T-helper 2 cell treated with Interferon-gamma antibody and Interleukin-4, amounts not matched to agents 5 μg/mL and 100 μg/mL, for 36 hours (primary cell): ENCODE results near the gene CACNA1A.
A peak's percentile ranks its signal among the peaks of the same experiment; 100 is the strongest.

Experiments used
- DNase-seq: peaks from one replicate; pipeline ENCODE4 v3.0.0; 2021; ENCODE audit warnings: low spot score
- H3K27ac Mint-ChIP-seq: one replicate; pipeline ENCODE4 v1.8.0; 2021; ENCODE audit warnings: mild to moderate bottlenecking, mixed read lengths
- H3K27me3 Mint-ChIP-seq: one replicate; pipeline ENCODE4 v1.8.0; 2021; ENCODE audit warnings: low read depth, mixed read lengths
- H3K36me3 Mint-ChIP-seq: one replicate; pipeline ENCODE4 v1.8.0; 2021; ENCODE audit warnings: low read depth, mixed read lengths
- H3K4me1 Mint-ChIP-seq: one replicate; pipeline ENCODE4 v1.8.0; 2021; ENCODE audit warnings: low read depth, mixed read lengths
- H3K4me3 Mint-ChIP-seq: one replicate; pipeline ENCODE4 v1.8.0; 2022; ENCODE audit warnings: mild to moderate bottlenecking, moderate library complexity, mixed read lengths
- H3K9me3 Mint-ChIP-seq: one replicate; pipeline ENCODE4 v1.8.0; 2021; ENCODE audit warnings: mixed read lengths

Gene CACNA1A

GRCh38 chr19:13231663-13232062, 274.6 kb downstream of the CACNA1A start:
- Mint-ChIP-seq H3K27ac (no peak overlapping the region), H3K9me3 (peaks cover 8% of the 10 kb centered on the region), H3K36me3 (no peaks in the 10 kb centered on the region), H3K27me3 (peaks cover 8% of the 10 kb centered on the region), H3K4me3 (no peak overlapping the region), H3K4me1 (peaks cover 9% of the 10 kb centered on the region)
- DNase-seq: no peak

DNA sequence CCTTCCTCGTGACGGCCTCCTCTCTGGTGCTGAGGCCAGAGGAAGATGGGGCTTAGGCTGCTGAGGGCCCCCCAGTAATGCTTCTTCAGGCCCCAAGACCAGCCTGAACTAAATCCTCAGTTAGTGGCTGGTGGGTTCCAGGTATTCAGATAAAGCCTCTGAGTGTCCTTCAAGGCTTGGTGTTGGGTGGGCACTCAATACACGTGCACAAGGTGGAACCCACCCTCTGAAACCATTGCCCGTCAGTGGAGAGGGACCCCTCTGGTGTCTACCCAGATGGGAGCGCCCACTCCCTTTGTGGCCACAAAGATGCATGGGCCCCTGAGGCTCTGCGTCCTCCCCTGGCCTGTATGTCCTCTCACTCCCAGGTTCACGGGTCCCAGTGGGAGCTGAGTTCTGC, 277.0 kb downstream of the CACNA1A start:
- no peak for DNase-seq
- Mint-ChIP-seq H3K36me3 (no peaks in the 10 kb centered on the region), H3K4me3 (no peak overlapping the region), H3K4me1 (peaks cover under 1% of the 10 kb centered on the region), H3K27ac (no peak overlapping the region), H3K27me3 (peaks cover 10% of the 10 kb centered on the region), H3K9me3 (no peaks in the 10 kb centered on the region)

DNA sequence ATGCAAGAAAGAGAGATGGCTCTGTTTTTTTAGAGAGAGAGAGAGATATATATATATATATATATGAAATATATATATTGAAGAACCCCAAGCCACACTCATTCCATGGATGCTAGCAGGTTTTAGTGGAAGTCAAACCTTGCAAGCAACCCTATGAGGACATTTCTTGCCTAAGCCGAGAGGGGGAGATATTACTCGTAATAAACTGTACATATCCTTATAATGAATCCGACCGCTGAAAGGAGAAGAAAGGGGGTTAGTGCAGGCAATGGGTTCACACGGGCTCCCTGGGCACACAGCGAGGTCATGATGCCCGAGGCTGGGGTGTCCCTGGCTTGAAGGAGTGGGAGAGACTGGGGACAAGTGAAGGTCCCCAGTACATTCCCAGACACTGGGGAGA, 277.7 kb downstream of the CACNA1A start:
- Mint-ChIP-seq H3K4me1 (no peaks in the 10 kb centered on the region), H3K9me3 (no peaks in the 10 kb centered on the region), H3K27ac (no peak overlapping the region), H3K36me3 (no peaks in the 10 kb centered on the region), H3K27me3 (peaks cover 10% of the 10 kb centered on the region), H3K4me3 (no peak overlapping the region)
- no peak for DNase-seq

DNA sequence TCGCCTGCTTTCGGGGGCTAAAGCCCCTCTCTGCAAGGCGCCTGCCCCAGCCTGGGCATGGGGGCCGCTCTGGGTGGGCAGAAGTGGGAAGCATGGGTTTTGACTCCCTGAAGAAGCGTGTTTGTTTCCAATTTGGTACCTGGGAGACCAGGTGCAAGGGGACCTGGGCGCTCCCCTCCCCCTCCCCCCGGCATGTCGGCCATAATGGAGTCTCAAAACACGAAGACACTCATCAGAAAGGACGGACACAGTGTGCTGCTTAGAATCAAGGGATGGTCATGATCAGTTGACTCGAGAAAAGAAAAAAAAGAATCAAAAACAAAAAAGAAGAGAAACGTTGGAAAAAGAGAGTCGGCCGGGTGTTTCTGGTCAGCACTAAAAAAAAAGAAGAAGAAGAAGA, 279.3 kb downstream of the CACNA1A start:
- no peaks in the 10 kb centered on the region for H3K9me3 Mint-ChIP-seq
- H3K4me3 Mint-ChIP-seq: no peak overlapping the region
- no peaks in the 10 kb centered on the region for H3K4me1 Mint-ChIP-seq
- no peak for DNase-seq
- no peaks in the 10 kb centered on the region for H3K36me3 Mint-ChIP-seq
- H3K27ac Mint-ChIP-seq: no peak overlapping the region
- H3K27me3 Mint-ChIP-seq: peaks cover 10% of the 10 kb centered on the region

GRCh38 chr19:13225973-13226865, 280.1 kb downstream of the CACNA1A start:
- no peaks in the 10 kb centered on the region for H3K4me1 Mint-ChIP-seq
- H3K36me3 Mint-ChIP-seq: no peaks in the 10 kb centered on the region
- H3K4me3 Mint-ChIP-seq: no peak overlapping the region
- H3K9me3 Mint-ChIP-seq: no peaks in the 10 kb centered on the region
- peaks cover 10% of the 10 kb centered on the region for H3K27me3 Mint-ChIP-seq
- no peak overlapping the region for H3K27ac Mint-ChIP-seq
- DNase-seq: no peak

GRCh38 chr19:13225085-13225484, 281.2 kb downstream of the CACNA1A start:
- DNase-seq: no peak
- H3K4me1 Mint-ChIP-seq: peaks cover 3% of the 10 kb centered on the region
- no peaks in the 10 kb centered on the region for H3K36me3 Mint-ChIP-seq
- H3K9me3 Mint-ChIP-seq: no peaks in the 10 kb centered on the region
- H3K4me3 Mint-ChIP-seq: no peak overlapping the region
- no peak overlapping the region for H3K27ac Mint-ChIP-seq
- H3K27me3 Mint-ChIP-seq: peaks cover 8% of the 10 kb centered on the region

DNA sequence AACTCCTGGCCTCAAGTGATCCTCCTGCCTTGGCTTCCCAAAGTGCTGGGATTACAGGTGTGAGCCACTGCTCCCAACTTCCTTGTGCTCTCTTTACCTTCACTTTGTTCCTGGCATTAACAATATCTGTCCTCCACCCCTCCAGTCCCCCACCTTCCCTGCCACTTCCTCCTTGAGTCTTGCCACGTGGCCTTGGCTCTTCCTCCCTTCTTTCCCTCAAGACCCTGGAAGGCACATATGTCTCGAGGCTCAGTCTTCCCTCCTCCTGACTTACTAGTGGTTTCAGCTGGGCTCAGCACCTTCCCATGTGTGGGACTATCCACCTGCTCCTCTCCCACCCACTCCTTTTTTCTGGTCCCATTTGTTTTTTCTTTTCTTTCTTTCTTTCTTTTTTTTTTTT, 285.4 kb downstream of the CACNA1A start:
- no peaks in the 10 kb centered on the region for H3K9me3 Mint-ChIP-seq
- no peak overlapping the region for H3K4me3 Mint-ChIP-seq
- no peaks in the 10 kb centered on the region for H3K36me3 Mint-ChIP-seq
- peak overlapping the region; percentile 6 for H3K27ac Mint-ChIP-seq
- no peak for DNase-seq
- no peaks in the 10 kb centered on the region for H3K27me3 Mint-ChIP-seq
- H3K4me1 Mint-ChIP-seq: peaks cover 6% of the 10 kb centered on the region

GRCh38 chr19:13215572-13216380, 290.5 kb downstream of the CACNA1A start:
- Mint-ChIP-seq H3K36me3 (no peaks in the 10 kb centered on the region), H3K27me3 (no peaks in the 10 kb centered on the region), H3K9me3 (no peaks in the 10 kb centered on the region), H3K27ac (peak overlapping the region; percentile 65), H3K4me3 (peak overlapping the region; percentile 70), H3K4me1 (peaks cover 11% of the 10 kb centered on the region)
- DNase-seq: no peak

DNA sequence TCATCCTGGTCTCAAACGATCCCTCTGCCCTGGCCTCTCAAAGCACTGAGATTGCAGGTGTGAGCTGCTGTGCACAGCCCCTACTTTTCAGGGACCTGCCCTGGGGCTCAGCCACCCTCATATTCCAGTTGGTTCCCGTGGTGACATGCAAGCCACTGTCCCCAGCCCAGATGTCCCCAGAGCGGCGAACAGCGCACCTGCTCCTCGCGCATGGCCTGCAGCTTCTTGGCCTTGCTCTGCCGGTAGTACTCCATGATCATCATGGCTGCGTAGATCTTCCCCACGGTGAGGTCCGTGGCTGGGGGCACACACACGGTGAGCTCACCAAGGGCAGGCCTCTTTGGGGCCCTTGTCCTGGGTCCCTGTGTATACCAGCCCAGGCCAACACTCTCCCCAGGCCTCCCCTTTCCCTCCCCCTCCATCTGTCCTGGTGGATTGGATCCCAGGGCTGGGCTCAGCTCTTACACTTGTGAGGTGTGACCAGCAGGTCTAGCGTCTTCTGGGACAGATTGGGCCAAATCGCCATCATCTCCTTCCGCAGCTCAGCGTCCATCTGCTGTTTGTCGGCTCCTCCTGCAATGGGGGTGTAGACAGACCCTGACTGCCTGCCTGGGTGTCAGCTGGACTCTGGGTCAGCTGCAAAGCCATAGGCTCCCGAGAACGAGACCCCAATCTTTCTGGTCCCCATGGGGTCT, 292.1 kb downstream of the CACNA1A start:
- no peaks in the 10 kb centered on the region for H3K27me3 Mint-ChIP-seq
- no peak overlapping the region for H3K27ac Mint-ChIP-seq
- H3K9me3 Mint-ChIP-seq: no peaks in the 10 kb centered on the region
- H3K4me3 Mint-ChIP-seq: no peak overlapping the region
- DNase-seq: no peak
- H3K4me1 Mint-ChIP-seq: peaks cover 10% of the 10 kb centered on the region
- no peaks in the 10 kb centered on the region for H3K36me3 Mint-ChIP-seq

GRCh38 chr19:13212759-13213330, 293.4 kb downstream of the CACNA1A start:
- peak overlapping the region; percentile 12 for H3K27ac Mint-ChIP-seq
- no peaks in the 10 kb centered on the region for H3K27me3 Mint-ChIP-seq
- H3K36me3 Mint-ChIP-seq: no peaks in the 10 kb centered on the region
- no peak overlapping the region for H3K4me3 Mint-ChIP-seq
- peaks cover 17% of the 10 kb centered on the region for H3K4me1 Mint-ChIP-seq
- H3K9me3 Mint-ChIP-seq: no peaks in the 10 kb centered on the region
- DNase-seq: peak; percentile 53

DNA sequence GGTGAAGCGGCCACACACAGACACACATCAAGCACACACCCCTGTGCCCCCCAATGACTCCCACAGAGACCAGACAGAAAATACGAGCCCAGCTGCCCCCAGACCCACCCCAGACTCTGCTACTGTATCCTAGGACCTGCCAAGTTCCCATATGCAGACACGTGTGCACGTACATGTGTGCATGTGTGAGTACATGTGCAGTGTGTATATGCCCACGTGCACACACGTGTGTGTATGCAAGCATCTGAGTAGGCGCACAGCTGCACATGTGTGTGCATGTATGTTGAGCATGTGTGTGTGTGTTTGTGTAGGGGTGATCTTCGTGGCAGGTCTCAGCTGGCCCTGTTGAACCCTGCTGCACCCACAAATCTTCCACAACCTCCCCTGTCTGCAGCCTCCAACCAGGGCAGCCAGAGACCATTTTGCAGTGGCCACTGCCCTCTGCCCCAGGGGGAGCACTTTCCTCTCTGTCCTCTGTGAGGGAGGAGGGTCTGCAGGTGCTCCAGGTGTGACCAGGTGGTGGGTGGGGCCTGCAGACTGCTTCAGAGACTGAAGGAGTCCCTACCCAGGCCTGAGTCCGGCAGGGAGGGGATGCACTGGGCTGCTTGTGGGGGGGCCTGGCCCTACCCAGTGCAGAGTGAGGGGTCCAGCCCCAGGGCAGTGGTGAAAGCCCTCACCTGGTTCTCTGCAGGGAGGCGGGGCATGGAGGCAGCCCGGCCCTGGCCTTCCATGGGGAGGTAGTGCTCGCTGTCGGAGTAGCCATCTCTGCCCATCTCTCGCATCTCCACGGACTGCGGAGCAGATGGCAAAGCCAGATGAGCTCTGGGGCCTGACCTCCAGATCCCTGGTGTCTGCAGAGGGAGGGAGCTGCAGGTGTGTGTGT, 294.6 kb downstream of the CACNA1A start:
- Mint-ChIP-seq H3K27ac (peak overlapping the region; percentile 39), H3K27me3 (no peaks in the 10 kb centered on the region), H3K4me1 (peaks cover 18% of the 10 kb centered on the region), H3K4me3 (no peak overlapping the region), H3K36me3 (no peaks in the 10 kb centered on the region), H3K9me3 (no peaks in the 10 kb centered on the region)
- DNase-seq: no peak

DNA sequence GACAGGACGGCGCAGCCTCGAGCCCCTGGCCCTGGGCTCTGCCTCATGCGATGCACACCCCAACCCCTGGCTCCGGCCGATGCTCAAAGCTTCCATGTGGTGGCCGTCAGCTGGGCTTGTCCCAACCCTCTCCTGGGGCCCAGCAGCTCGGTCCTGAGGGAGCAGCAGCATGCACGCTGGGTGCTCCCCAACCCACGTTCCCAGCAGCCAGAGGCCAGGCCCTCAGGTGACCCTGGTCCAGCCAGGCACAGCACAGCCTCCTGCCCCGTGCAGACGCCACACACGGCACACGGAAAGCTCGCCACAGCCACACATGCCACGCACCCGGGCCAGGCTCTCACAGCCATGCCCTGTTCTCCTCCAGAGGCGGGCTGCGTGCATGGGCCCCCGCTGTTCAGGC, 295.3 kb downstream of the CACNA1A start:
- Mint-ChIP-seq H3K9me3 (no peaks in the 10 kb centered on the region), H3K4me1 (peaks cover 16% of the 10 kb centered on the region), H3K27me3 (no peaks in the 10 kb centered on the region), H3K4me3 (no peak overlapping the region), H3K27ac (peak overlapping the region; percentile 39), H3K36me3 (no peaks in the 10 kb centered on the region)
- no peak for DNase-seq

DNA sequence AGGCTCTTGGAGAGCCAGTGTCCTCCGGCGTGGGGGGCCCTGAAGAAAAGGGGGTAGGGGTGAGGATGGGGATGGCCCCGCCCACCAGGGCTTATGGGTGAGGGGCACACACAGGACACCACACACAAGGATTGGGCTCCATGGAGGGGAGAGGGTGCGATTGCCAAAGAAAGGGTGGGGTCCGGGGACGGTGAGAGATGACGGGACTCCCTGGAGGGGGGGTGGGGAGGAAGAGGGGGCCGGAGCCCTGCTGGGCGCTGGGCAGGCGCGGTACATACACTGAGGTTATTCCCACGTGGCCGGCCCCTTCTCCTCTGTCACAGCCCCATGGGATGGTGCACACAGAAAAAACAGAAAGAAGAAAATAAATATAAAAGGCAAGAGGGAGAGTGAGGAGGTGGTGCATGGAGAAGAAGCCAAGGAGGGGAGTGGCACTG, 295.9 kb downstream of the CACNA1A start:
- Mint-ChIP-seq H3K36me3 (no peaks in the 10 kb centered on the region), H3K9me3 (no peaks in the 10 kb centered on the region), H3K4me1 (peaks cover 11% of the 10 kb centered on the region), H3K27me3 (no peaks in the 10 kb centered on the region), H3K27ac (peak overlapping the region; percentile 35), H3K4me3 (no peak overlapping the region)
- DNase-seq: no peak
